GM23338 (cell line): ENCODE results near the gene PIK3R5. TPM values are rescaled to one million over a fixed set of nuclear protein-coding genes. Genes with fewer than 3 reads are reported as not detected.

ENCODE experiments used
- ATAC-seq: fragments of 200-7000 bp; cut with Tn5 transposase; 3 replicates; pipeline ENCODE4 v1.9.1; 2020
- DNase-seq: peaks from one replicate; pipeline ENCODE4 v3.0.0-alpha.2; 2015; ENCODE audit warnings: low spot score
- H2AFZ ChIP-seq: fragments of 200-600 bp; sonication (generic); 2 replicates; pipeline ENCODE4 v1.8.0; 2016; ENCODE audit warnings: antibody characterized with exemption, mild to moderate bottlenecking, moderate library complexity
- H3F3A ChIP-seq: fragments of 200-600 bp; sonication (generic); replicated peaks from 2 replicates; pipeline ENCODE4 v1.8.0; 2017; ENCODE audit warnings: antibody characterized with exemption, mixed run types, low read depth
- H3K27ac ChIP-seq: fragments of 200-600 bp; sonication (generic); 2 replicates; pipeline ENCODE4 v1.6.1; 2016; ENCODE audit warnings: low read depth
- H3K27me3 ChIP-seq: fragments of 200-600 bp; sonication (generic); 2 replicates; pipeline ENCODE4 v1.8.0; 2016; ENCODE audit warnings: mild to moderate bottlenecking, mixed run types, moderate library complexity; ENCODE audit not compliant: insufficient read depth
- H3K36me3 ChIP-seq: fragments of 200-600 bp; sonication (generic); 2 replicates; pipeline ENCODE4 v1.8.0; 2016; ENCODE audit warnings: mild to moderate bottlenecking; ENCODE audit not compliant: insufficient read depth
- H3K4me1 ChIP-seq: fragments of 200-600 bp; sonication (generic); 2 replicates; pipeline ENCODE4 v1.8.0; 2016; ENCODE audit warnings: mild to moderate bottlenecking, moderate library complexity; ENCODE audit not compliant: insufficient read depth
- H3K4me2 ChIP-seq: fragments of 200-600 bp; sonication (generic); 2 replicates; pipeline ENCODE4 v1.7.1; 2017; ENCODE audit warnings: mixed run types
- H3K4me3 ChIP-seq: fragments of 200-600 bp; sonication (generic); 2 replicates; pipeline ENCODE4 v1.6.1; 2016; ENCODE audit warnings: mixed run types
- H3K79me2 ChIP-seq: fragments of 200-600 bp; sonication (generic); replicated peaks from 2 replicates; pipeline ENCODE4 v1.8.0; 2017; ENCODE audit warnings: mild to moderate bottlenecking; ENCODE audit not compliant: insufficient read depth
- H3K9me2 ChIP-seq: fragments of 200-600 bp; sonication (generic); 2 replicates; pipeline ENCODE4 v1.8.0; 2017; ENCODE audit not compliant: insufficient read depth
- H4K20me1 ChIP-seq: fragments of 200-600 bp; sonication (generic); replicated peaks from 2 replicates; pipeline ENCODE4 v1.8.0; 2017; ENCODE audit warnings: mild to moderate bottlenecking; ENCODE audit not compliant: insufficient read depth
- H3K27ac Mint-ChIP-seq: 2 replicates; pipeline ENCODE4 v1.8.0; 2020; ENCODE audit warnings: inconsistent platforms, mild to moderate bottlenecking, moderate library complexity, mixed read lengths
- H3K27me3 Mint-ChIP-seq: 3 replicates; pipeline ENCODE4 v1.8.0; 2022; ENCODE audit warnings: low read depth, mild to moderate bottlenecking, moderate library complexity, mixed read lengths, inconsistent platforms; ENCODE audit not compliant: insufficient read depth, poor library complexity
- H3K36me3 Mint-ChIP-seq: 3 replicates; pipeline ENCODE4 v1.8.0; 2021; ENCODE audit warnings: low read depth, mild to moderate bottlenecking, inconsistent platforms, moderate library complexity, mixed read lengths
- H3K4me1 Mint-ChIP-seq: 3 replicates; pipeline ENCODE4 v1.8.0; 2020; ENCODE audit warnings: mild to moderate bottlenecking, inconsistent platforms, mixed read lengths
- H3K4me3 Mint-ChIP-seq: 3 replicates; pipeline ENCODE4 v1.8.0; 2021; ENCODE audit warnings: moderate library complexity, mild to moderate bottlenecking, inconsistent platforms, mixed read lengths
- H3K9me3 Mint-ChIP-seq: 3 replicates; pipeline ENCODE4 v1.8.0; 2020; ENCODE audit warnings: moderate library complexity, mild to moderate bottlenecking, inconsistent platforms, mixed read lengths
- CREB1 ChIP-seq: fragments of 250-450 bp; sonication (Bioruptor Pico); IDR thresholded peaks from 2 replicates; pipeline ENCODE4 v1.5.0; 2020; ENCODE audit warnings: low read depth, mild to moderate bottlenecking, moderate library complexity
- JUNB ChIP-seq: IDR thresholded peaks from one replicate; pipeline ENCODE4 v1.6.1; 2016; ENCODE audit warnings: antibody characterized with exemption; ENCODE audit not compliant: unreplicated experiment
- NANOG ChIP-seq: IDR thresholded peaks from 2 replicates; pipeline ENCODE4 v1.6.1; 2016; ENCODE audit warnings: antibody characterized with exemption, borderline replicate concordance
- POLR2AphosphoS5 ChIP-seq: IDR thresholded peaks from 2 replicates; pipeline ENCODE4 v1.6.1; 2016; ENCODE audit warnings: antibody characterized with exemption, low read depth
- STAT1 ChIP-seq: IDR thresholded peaks from one replicate; pipeline ENCODE4 v1.6.1; 2016; ENCODE audit warnings: antibody characterized with exemption; ENCODE audit not compliant: unreplicated experiment
- ZNF114 ChIP-seq: fragments of 250-450 bp; sonication (Bioruptor Pico); IDR thresholded peaks from 2 replicates; pipeline ENCODE4 v1.5.0; 2020; ENCODE audit warnings: mild to moderate bottlenecking, moderate library complexity
- polyA plus RNA-seq: library from polyadenylated mRNA; unstranded; fragments of >200 nt; fragmentation: Nextera tagmentation; extraction: Ambion mirVana; gene quantifications from 2 replicates; pipeline ENCODE4 v1.2.1, GENCODE V29; 2016
- total RNA-seq: library from RNA; depleted of rRNA; stranded (reverse); fragments of >200 nt; shearing (Covaris generic); gene quantifications from 2 replicates; pipeline ENCODE4 v1.2.3, GENCODE V29; 2014
- TF ChIP-seq, protein P1 (sequence below): IDR thresholded peaks from one replicate; pipeline ENCODE4 v1.6.1; 2018; ENCODE audit warnings: antibody characterized with exemption; ENCODE audit not compliant: unreplicated experiment
- TF ChIP-seq, protein P2 (sequence below), 2 experiments: fragments of 200-600 bp in 1 of 2; sonication (generic) in 1 of 2; conservative IDR thresholded peaks; 2 replicates each; pipeline versions ENCODE4 v1.5.1 to v1.6.1; 2016 to 2017; ENCODE audit warnings: antibody characterized with exemption in 2 of 2, low read depth in 2 of 2, mild to moderate bottlenecking in 2 of 2, moderate library complexity in 1 of 2

The PIK3R5 gene
- total and polyA plus RNA-seq, 2 experiments from 2014 or later: 1.7 to 9.4 TPM

DNA sequence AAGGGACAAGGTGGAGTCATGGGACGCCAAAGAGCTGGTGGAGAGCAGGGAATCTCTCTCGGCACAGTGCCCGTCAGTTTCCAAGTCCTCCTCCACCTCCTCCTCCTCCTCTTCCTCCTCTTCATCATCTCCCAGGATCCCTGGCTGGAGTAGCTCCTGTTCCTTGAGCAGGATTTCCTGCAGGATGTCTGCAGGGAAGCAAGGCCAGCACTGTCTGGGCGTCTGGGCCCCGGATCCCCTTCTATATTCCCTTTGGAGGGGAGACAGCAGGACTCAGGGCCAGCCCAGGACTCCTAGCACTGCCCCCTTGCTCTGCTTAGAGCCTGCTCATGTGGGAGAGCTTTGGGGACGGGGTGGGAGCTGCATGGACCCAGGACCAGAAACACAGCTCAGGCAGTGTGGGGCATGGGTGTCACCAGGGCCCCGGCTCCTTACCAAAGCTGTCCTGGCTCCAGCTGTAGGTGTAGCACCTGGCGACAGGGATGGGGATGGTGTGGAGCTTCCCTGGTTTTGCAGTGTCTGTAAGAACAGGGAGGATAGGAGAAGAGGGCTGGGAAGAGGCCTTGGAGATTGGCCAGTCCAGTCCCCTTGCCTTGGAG lies 76.7 kb downstream of the PIK3R5 start (continued):
- TF ChIP-seq ZNF114 (CRISPR knock-in tag) (no peak), JUNB (no peak), NANOG (no peak)
- TF ChIP-seq, protein P1, sequence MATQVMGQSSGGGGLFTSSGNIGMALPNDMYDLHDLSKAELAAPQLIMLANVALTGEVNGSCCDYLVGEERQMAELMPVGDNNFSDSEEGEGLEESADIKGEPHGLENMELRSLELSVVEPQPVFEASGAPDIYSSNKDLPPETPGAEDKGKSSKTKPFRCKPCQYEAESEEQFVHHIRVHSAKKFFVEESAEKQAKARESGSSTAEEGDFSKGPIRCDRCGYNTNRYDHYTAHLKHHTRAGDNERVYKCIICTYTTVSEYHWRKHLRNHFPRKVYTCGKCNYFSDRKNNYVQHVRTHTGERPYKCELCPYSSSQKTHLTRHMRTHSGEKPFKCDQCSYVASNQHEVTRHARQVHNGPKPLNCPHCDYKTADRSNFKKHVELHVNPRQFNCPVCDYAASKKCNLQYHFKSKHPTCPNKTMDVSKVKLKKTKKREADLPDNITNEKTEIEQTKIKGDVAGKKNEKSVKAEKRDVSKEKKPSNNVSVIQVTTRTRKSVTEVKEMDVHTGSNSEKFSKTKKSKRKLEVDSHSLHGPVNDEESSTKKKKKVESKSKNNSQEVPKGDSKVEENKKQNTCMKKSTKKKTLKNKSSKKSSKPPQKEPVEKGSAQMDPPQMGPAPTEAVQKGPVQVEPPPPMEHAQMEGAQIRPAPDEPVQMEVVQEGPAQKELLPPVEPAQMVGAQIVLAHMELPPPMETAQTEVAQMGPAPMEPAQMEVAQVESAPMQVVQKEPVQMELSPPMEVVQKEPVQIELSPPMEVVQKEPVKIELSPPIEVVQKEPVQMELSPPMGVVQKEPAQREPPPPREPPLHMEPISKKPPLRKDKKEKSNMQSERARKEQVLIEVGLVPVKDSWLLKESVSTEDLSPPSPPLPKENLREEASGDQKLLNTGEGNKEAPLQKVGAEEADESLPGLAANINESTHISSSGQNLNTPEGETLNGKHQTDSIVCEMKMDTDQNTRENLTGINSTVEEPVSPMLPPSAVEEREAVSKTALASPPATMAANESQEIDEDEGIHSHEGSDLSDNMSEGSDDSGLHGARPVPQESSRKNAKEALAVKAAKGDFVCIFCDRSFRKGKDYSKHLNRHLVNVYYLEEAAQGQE: no peak

DNA sequence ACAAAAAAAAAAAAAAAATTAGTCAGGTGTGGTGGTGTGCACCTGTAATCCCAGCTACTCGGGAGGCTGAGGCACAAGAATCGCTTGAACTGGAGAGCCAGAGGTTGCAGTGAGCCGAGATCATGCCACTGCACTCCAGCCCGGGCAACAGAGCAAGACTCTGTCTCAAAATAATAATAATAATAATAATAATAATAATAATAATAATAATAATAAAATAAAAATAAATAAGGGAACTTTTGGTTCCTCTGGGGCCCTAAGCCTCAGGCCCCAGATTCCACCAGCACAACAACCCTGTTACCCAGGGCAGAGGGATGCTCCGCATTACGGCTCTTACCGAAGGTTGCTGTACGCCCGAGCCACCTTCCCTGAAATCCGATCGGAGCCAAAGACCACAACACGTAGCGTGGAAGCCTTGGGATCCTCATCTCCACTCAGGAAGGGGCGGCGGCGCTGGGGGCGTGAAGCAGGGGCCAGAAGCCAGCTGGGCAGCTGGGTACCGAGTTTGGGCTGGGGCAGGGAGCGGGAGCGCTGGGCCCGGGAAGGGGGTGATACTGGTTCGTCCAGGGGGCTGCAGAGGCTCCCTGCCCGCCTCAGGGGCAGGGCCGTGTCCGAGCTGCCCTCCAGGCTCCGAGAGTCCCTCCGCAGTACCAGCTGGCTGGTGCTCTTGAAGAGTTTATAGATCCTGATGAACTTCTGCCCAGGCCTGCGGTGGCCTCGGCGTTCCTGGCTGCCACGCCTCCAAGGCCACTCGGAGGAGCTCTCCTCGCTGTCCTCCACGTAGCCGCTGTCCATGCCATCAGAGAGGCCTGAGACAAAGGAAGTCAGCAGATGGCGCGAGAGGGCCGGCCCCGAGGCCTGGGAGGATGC lies 77.4 kb downstream of the PIK3R5 start:
- ATAC-seq (peak; percentile 88), DNase-seq (peak; percentile 88)
- Histone ChIP-seq H3K36me3 (no peaks in the 10 kb centered on the region), H3K27me3 (no peaks in the 10 kb centered on the region), H3K4me1 (no peaks in the 10 kb centered on the region), H3K79me2 (no peaks in the 10 kb centered on the region), H3F3A (no peaks in the 10 kb centered on the region), H3K9me2 (no peaks in the 10 kb centered on the region), H3K4me2 (no peak overlapping the region), H2AFZ (no peak overlapping the region; the same call in none of the 2 replicates), H3K27ac (no peak overlapping the region), H3K4me3 (no peak overlapping the region), H4K20me1 (no peaks in the 10 kb centered on the region)
- Mint-ChIP-seq H3K4me3 (no peak overlapping the region), H3K9me3 (no peaks in the 10 kb centered on the region), H3K27me3 (peaks cover 10% of the 10 kb centered on the region), H3K36me3 (peaks cover 4% of the 10 kb centered on the region; the same call in 1 of the 3 replicates), H3K4me1 (peaks cover 10% of the 10 kb centered on the region; the same call in 2 of the 3 replicates), H3K27ac (no peak overlapping the region)
- TF ChIP-seq, protein P2, sequence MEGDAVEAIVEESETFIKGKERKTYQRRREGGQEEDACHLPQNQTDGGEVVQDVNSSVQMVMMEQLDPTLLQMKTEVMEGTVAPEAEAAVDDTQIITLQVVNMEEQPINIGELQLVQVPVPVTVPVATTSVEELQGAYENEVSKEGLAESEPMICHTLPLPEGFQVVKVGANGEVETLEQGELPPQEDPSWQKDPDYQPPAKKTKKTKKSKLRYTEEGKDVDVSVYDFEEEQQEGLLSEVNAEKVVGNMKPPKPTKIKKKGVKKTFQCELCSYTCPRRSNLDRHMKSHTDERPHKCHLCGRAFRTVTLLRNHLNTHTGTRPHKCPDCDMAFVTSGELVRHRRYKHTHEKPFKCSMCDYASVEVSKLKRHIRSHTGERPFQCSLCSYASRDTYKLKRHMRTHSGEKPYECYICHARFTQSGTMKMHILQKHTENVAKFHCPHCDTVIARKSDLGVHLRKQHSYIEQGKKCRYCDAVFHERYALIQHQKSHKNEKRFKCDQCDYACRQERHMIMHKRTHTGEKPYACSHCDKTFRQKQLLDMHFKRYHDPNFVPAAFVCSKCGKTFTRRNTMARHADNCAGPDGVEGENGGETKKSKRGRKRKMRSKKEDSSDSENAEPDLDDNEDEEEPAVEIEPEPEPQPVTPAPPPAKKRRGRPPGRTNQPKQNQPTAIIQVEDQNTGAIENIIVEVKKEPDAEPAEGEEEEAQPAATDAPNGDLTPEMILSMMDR (conservative IDR thresholded peaks at IDR 0.05; ENCODE audit: low read depth in 2 of 2): peak; percentile 53 to 87
- no peak for TF ChIP-seq POLR2AphosphoS5

DNA sequence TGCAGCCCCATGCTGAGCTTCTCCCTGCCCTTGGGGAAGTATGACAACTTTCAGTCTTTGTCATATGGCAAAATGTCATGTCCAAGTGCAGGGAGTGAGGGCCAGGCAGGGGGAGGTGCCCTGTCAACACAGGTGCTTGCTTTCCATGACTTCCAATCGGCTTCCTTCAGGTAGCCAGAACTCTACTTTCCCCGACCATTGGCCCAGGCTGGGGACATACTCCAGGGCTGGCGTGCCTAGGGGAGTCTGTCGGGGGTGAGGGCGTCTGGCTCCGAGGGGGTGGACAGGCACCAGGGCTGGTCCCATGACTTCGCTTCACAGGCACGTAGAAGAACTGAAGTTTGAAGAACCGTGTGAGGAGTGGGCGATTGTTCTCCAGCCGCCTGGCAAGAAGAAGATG lies 78.2 kb downstream of the PIK3R5 start:
- H3K27ac Mint-ChIP-seq: no peak overlapping the region
- no peak overlapping the region for H3K4me3 Mint-ChIP-seq
- no peaks in the 10 kb centered on the region for H3F3A ChIP-seq
- no peaks in the 10 kb centered on the region for H4K20me1 ChIP-seq
- H3K9me2 ChIP-seq: no peaks in the 10 kb centered on the region
- DNase-seq (no peak), ATAC-seq (no peak)
- H2AFZ ChIP-seq: no peak overlapping the region
- no peaks in the 10 kb centered on the region for H3K79me2 ChIP-seq
- no peaks in the 10 kb centered on the region for H3K36me3 ChIP-seq
- H3K27me3 ChIP-seq: no peaks in the 10 kb centered on the region
- H3K27me3 Mint-ChIP-seq: peaks cover 10% of the 10 kb centered on the region
- no peaks in the 10 kb centered on the region for H3K4me1 ChIP-seq
- H3K4me2 ChIP-seq: no peak overlapping the region
- H3K4me3 ChIP-seq: no peak overlapping the region
- H3K4me1 Mint-ChIP-seq: peaks cover 3% of the 10 kb centered on the region; the same call in 2 of the 3 replicates
- no peak overlapping the region for H3K27ac ChIP-seq
- no peaks in the 10 kb centered on the region for H3K9me3 Mint-ChIP-seq
- peaks cover 4% of the 10 kb centered on the region; the same call in 2 of the 3 replicates for H3K36me3 Mint-ChIP-seq
- TF ChIP-seq CREB1 (CRISPR knock-in tag) (no peak), STAT1 (no peak)
